Caco-2 (cell line): Measurements from ENCODE around the gene ALOX5. TPM values are rescaled to one million over a fixed set of nuclear protein-coding genes. Genes with fewer than 3 reads are reported as not detected.

ENCODE experiments used
- BruUV-seq: library from RNA; stranded (reverse); fragments of 400-500 nt; replicated peaks from 2 replicates; lab custom pipeline; 2021; lab: Mats Ljungman, UMichigan
- CTCF ChIA-PET: fragments of 300-600 bp; sonication (Branson Sonifier 250); formaldehyde crosslinking; loops from one replicate; lab custom pipeline; 2022; ENCODE audit warnings: antibody characterized with exemption; lab: Charles Lee
- POLR2A ChIA-PET: fragments of 300-600 bp; sonication (Branson Sonifier 250); formaldehyde crosslinking; loops from one replicate; lab custom pipeline; 2022; ENCODE audit warnings: antibody characterized with exemption; lab: Charles Lee
- DNase-seq, 2 experiments: peaks; one replicate each; pipeline versions ENCODE4 v3.0.0 to v3.0.0-alpha.2; 2020 to 2022
- H3K27me3 ChIP-seq: replicated peaks from 2 replicates; pipeline ENCODE4 v1.6.0; 2011; ENCODE audit warnings: low read length; ENCODE audit not compliant: control insufficient read depth, insufficient read depth
- H3K36me3 ChIP-seq: 2 replicates; pipeline ENCODE4 v1.5.1; 2011; ENCODE audit warnings: low read length; ENCODE audit not compliant: control insufficient read depth, insufficient read depth
- H3K4me1 ChIP-seq: fragments of 250-450 bp; sonication (Bioruptor Pico); 2 replicates; pipeline ENCODE4 v1.5.1; 2020; ENCODE audit warnings: mild to moderate bottlenecking
- H3K4me3 ChIP-seq: 2 replicates; pipeline ENCODE4 v1.5.1; 2011; ENCODE audit warnings: low read depth, mild to moderate bottlenecking, control low read depth, low read length
- H3K9me3 ChIP-seq: fragments of 250-450 bp; sonication (Bioruptor Pico); 2 replicates; pipeline ENCODE4 v1.5.1; 2020; ENCODE audit warnings: mild to moderate bottlenecking, moderate library complexity
- H3K27ac Mint-ChIP-seq: one replicate; pipeline ENCODE4 v1.8.0; 2022; ENCODE audit warnings: mixed read lengths; ENCODE audit not compliant: unreplicated experiment
- H3K27me3 Mint-ChIP-seq: one replicate; pipeline ENCODE4 v1.8.0; 2022; ENCODE audit warnings: mixed read lengths; ENCODE audit not compliant: insufficient read depth, unreplicated experiment
- H3K36me3 Mint-ChIP-seq: one replicate; pipeline ENCODE4 v1.8.0; 2022; ENCODE audit warnings: mild to moderate bottlenecking, mixed read lengths; ENCODE audit not compliant: insufficient read depth, unreplicated experiment
- H3K4me1 Mint-ChIP-seq: one replicate; pipeline ENCODE4 v1.8.0; 2022; ENCODE audit warnings: low read depth, mixed read lengths; ENCODE audit not compliant: unreplicated experiment
- H3K4me3 Mint-ChIP-seq: one replicate; pipeline ENCODE4 v1.8.0; 2022; ENCODE audit warnings: mild to moderate bottlenecking, moderate library complexity, mixed read lengths; ENCODE audit not compliant: unreplicated experiment
- H3K9me3 Mint-ChIP-seq: one replicate; pipeline ENCODE4 v1.8.0; 2022; ENCODE audit warnings: mixed read lengths; ENCODE audit not compliant: unreplicated experiment
- CTCF ChIP-seq, 2 experiments: fragments of 200-600 bp in 1 of 2; IDR thresholded peaks; 1 replicate in 1 of 2; 2 replicates in 1 of 2; pipeline versions ENCODE4 v1.5.1 to v1.8.0; 2011 to 2022; ENCODE audit warnings: antibody characterized with exemption in 1 of 2, control low read depth in 1 of 2, inconsistent platforms in 1 of 2, low read depth in 1 of 2, low read length in 1 of 2, mild to moderate bottlenecking in 1 of 2, moderate library complexity in 1 of 2; ENCODE audit not compliant: insufficient read depth in 1 of 2, severe bottlenecking in 1 of 2, unreplicated experiment in 1 of 2
- intact Hi-C: fragments of 100-400 bp; cut with micrococcal nuclease; formaldehyde crosslinking; loops from one replicate; pipeline ENCODE4 v1.10.0; 2022; ENCODE audit not compliant: unreplicated experiment
- total RNA-seq: library from RNA; stranded (reverse); gene quantifications from 2 replicates; pipeline ENCODE4 v1.2.3, GENCODE V29; 2022

Gene ALOX5
- total RNA-seq, 1 experiment from 2014 or later = not detected

GRCh38 chr10:45450866-45451265, 76.8 kb downstream of the ALOX5 start:
- Mint-ChIP-seq H3K4me1 (no peaks in the 10 kb centered on the region), H3K27ac (no peak overlapping the region), H3K9me3 (no peaks in the 10 kb centered on the region), H3K4me3 (no peak overlapping the region), H3K36me3 (no peaks in the 10 kb centered on the region), H3K27me3 (peaks cover 8% of the 10 kb centered on the region)
- Histone ChIP-seq H3K9me3 (no peaks in the 10 kb centered on the region), H3K4me1 (no peaks in the 10 kb centered on the region; the same call in 1 of the 2 replicates), H3K36me3 (no peaks in the 10 kb centered on the region), H3K27me3 (no peaks in the 10 kb centered on the region), H3K4me3 (no peak overlapping the region)
- BruUV-seq = no TSS peak
- CTCF ChIA-PET = no interaction called here
- DNase-seq = no peak
- intact Hi-C loops = no loop called here
- TF ChIP-seq CTCF (IDR thresholded peaks at IDR 0.05; ENCODE audit: insufficient read depth in 1 of 2, low read depth in 1 of 2, low read length in 1 of 2, severe bottlenecking in 1 of 2, unreplicated experiment in 1 of 2) = no peak
- POLR2A ChIA-PET = no interaction called here

GRCh38 chr10:45451407-45451806, 77.4 kb downstream of the ALOX5 start:
- no peaks in the 10 kb centered on the region for H3K9me3 ChIP-seq
- intact Hi-C loops = no loop called here
- H3K27me3 ChIP-seq = no peaks in the 10 kb centered on the region
- H3K4me3 Mint-ChIP-seq = no peak overlapping the region
- no peaks in the 10 kb centered on the region for H3K4me1 Mint-ChIP-seq
- no peaks in the 10 kb centered on the region for H3K9me3 Mint-ChIP-seq
- no peaks in the 10 kb centered on the region for H3K36me3 Mint-ChIP-seq
- H3K4me3 ChIP-seq = no peak overlapping the region
- ChIA-PET POLR2A (no interaction called here), CTCF (no interaction called here)
- H3K4me1 ChIP-seq = no peaks in the 10 kb centered on the region; the same call in 1 of the 2 replicates
- no peak overlapping the region for H3K27ac Mint-ChIP-seq
- TF ChIP-seq CTCF (IDR thresholded peaks at IDR 0.05; ENCODE audit: insufficient read depth in 1 of 2, low read depth in 1 of 2, low read length in 1 of 2, severe bottlenecking in 1 of 2, unreplicated experiment in 1 of 2) = no peak
- H3K36me3 ChIP-seq = no peaks in the 10 kb centered on the region
- BruUV-seq = no TSS peak
- DNase-seq = no peak
- H3K27me3 Mint-ChIP-seq = peaks cover 4% of the 10 kb centered on the region

GRCh38 chr10:45452268-45452667, 78.3 kb downstream of the ALOX5 start:
- H3K36me3 ChIP-seq = no peaks in the 10 kb centered on the region
- H3K4me1 ChIP-seq = no peaks in the 10 kb centered on the region; the same call in 1 of the 2 replicates
- ChIA-PET POLR2A (no interaction called here), CTCF (interaction anchor here (2.0 kb wide), 1 partner anchor 13 kb away, joined by 11 read pairs; no protein-coding TSS in a partner anchor)
- Mint-ChIP-seq H3K4me1 (no peaks in the 10 kb centered on the region), H3K9me3 (no peaks in the 10 kb centered on the region), H3K27ac (no peak overlapping the region), H3K27me3 (peaks cover under 1% of the 10 kb centered on the region), H3K36me3 (no peaks in the 10 kb centered on the region), H3K4me3 (no peak overlapping the region)
- no peak for DNase-seq
- no TSS peak for BruUV-seq
- H3K9me3 ChIP-seq = no peaks in the 10 kb centered on the region
- no peaks in the 10 kb centered on the region for H3K27me3 ChIP-seq
- intact Hi-C loops = no loop called here
- no peak overlapping the region for H3K4me3 ChIP-seq
- no peak for TF ChIP-seq CTCF (IDR thresholded peaks at IDR 0.05; ENCODE audit: insufficient read depth in 1 of 2, low read depth in 1 of 2, low read length in 1 of 2, severe bottlenecking in 1 of 2, unreplicated experiment in 1 of 2)
